GM13976 (cell line): ENCODE measurements around the gene ACTRT3.

Experiments
- DNase-seq: peaks from one replicate; pipeline ENCODE4 v3.0.0; 2012; ENCODE audit warnings: low spot score
- CTCF ChIP-seq: IDR thresholded peaks from 2 replicates; pipeline ENCODE4 v1.5.1; 2012; ENCODE audit warnings: borderline replicate concordance, mild to moderate bottlenecking; ENCODE audit not compliant: insufficient read depth; ENCODE audit errors: extremely low read depth, missing control alignments, control extremely low read depth
- in situ Hi-C: fragments of 300-500 bp; cut with MboI; formaldehyde crosslinking; loops from one replicate; pipeline ENCODE4 v1.12.0; 2022; ENCODE audit warnings: low sequenced_read_pairs, mixed read lengths, inconsistent platforms; ENCODE audit not compliant: unreplicated experiment

The ACTRT3 gene

DNA sequence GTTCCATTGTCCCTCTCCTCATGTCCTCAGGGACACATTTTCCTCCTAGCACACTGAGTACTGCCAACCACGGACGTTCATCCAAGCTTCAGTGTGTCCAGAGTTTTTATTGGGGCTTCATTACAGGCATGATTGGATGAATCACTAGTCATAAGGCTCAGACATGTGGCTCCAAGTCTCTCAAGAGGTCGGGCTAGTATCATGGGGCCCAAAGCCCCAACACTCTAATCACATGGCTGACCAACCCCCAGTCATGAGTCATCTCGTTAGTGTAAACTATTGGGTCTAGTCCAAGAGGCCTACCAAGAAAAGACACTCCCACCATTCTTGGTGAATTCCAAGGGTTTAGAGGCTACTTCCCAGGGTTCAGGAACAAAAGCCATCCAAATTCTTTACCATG is 8.9 kb downstream of the ACTRT3 start:
- TF ChIP-seq CTCF = no peak
- in situ Hi-C loops = no loop called here
- no peak for DNase-seq

- in situ Hi-C loops = no loop called here
- no peak for DNase-seq
- TF ChIP-seq CTCF = no peak
Observed at GRCh38 chr3:169759256-169759655, 10.1 kb downstream of the ACTRT3 start.

- TF ChIP-seq CTCF = no peak
- no peak for DNase-seq
- in situ Hi-C loops = no loop called here
Observed at GRCh38 chr3:169758359-169758994, 10.9 kb downstream of the ACTRT3 start.

DNA sequence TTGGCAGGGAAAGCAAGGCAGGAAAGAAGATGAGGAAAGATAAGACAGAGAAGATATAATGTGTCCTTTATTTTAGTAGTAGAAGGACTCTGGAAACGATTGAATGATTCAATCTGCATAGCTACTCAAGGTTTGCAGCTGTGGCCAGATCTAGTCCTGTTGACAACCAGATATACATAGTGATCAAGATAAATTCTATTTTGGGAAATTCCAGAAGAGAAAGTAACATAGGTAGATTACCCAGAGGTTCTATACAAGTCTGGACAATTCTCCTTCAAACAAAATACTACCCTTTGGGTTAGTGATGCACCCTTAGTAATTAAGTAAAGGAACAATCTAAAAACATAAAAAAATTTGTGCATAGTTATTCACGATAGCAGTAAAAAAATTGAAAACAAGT is 13.9 kb downstream of the ACTRT3 start:
- TF ChIP-seq CTCF = no peak
- DNase-seq = no peak
- in situ Hi-C loops = no loop called here

DNA sequence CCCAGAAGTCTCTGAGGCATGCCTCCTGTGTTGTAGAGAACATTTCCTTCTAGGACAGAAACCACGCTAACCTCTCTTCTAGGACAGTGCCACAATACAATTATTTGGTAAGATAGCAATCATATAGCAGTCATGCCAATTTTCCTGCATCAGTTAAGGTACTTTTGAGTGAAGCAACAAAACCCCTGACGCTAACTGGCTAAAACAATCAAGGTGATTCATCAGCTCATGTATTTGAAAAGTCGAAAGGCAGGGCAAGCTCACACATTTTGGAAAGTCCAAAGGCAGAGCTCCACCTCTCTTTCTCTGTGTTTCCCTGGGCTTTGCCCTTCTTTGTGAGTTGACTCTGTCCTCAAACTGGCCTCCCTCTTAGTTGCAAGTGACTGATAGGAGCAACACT is 14.7 kb downstream of the ACTRT3 start:
- DNase-seq = no peak
- no peak for TF ChIP-seq CTCF
- in situ Hi-C loops = no loop called here

DNA sequence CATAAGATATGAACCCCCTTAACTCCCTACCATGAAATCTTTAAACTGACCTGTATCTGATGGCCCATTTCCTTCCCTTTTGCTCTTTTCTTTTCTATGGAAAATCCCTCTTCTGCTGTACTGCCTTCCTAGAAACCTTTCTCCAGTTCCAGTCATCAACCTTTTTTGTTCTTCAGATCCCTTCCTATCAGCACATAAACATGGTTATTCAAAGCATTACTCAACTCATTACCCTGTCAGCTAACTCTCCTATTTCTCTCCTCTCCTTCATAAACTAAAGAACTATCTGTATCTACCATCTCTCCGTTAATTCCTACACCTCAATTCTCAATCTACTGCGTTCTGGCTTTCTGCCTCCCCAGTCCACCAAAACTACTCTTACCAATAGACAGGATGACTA is 17.5 kb downstream of the ACTRT3 start:
- DNase-seq = no peak
- in situ Hi-C loops = no loop called here
- TF ChIP-seq CTCF = no peak
